ENCODE data around the gene MZT1. TPM values are rescaled to one million over a fixed set of nuclear protein-coding genes. Genes with fewer than 3 reads are reported as not detected.

The MZT1 gene
- total RNA-seq, 1 donor from 2014 or later: 8.3 TPM

GRCh38 chr13:72754111-72754510 lies 26.7 kb upstream of the MZT1 start:
- Histone ChIP-seq H3K9me3 (no peaks in the 10 kb centered on the region), H3K27ac (no peak overlapping the region), H3K36me3 (peaks cover 66% of the 10 kb centered on the region), H3K27me3 (no peaks in the 10 kb centered on the region), H3K4me1 (no peaks in the 10 kb centered on the region), H3K4me3 (no peak overlapping the region)
- TF ChIP-seq CTCF (IDR thresholded peaks at IDR 0.05): no peak
- intact Hi-C loops (cut with DNase I): no loop called here
- DNase-seq: no peak
- ATAC-seq: no peak

GRCh38 chr13:72751220-72751619 lies 23.8 kb upstream of the MZT1 start:
- H3K36me3 ChIP-seq: peaks cover 47% of the 10 kb centered on the region
- no peak for TF ChIP-seq CTCF (IDR thresholded peaks at IDR 0.05)
- no peaks in the 10 kb centered on the region for H3K4me1 ChIP-seq
- intact Hi-C loops (cut with DNase I): no loop called here
- no peaks in the 10 kb centered on the region for H3K9me3 ChIP-seq
- H3K27me3 ChIP-seq: no peaks in the 10 kb centered on the region
- no peak for DNase-seq
- no peak overlapping the region for H3K27ac ChIP-seq
- ATAC-seq: no peak
- H3K4me3 ChIP-seq: no peak overlapping the region

GRCh38 chr13:72745260-72745659 lies 17.8 kb upstream of the MZT1 start:
- TF ChIP-seq CTCF (IDR thresholded peaks at IDR 0.05): no peak
- H3K36me3 ChIP-seq: peaks cover 23% of the 10 kb centered on the region
- intact Hi-C loops (cut with DNase I): no loop called here

GRCh38 chr13:72740015-72740414 lies 12.6 kb upstream of the MZT1 start:
- no peak for TF ChIP-seq CTCF (IDR thresholded peaks at IDR 0.05)
- H3K9me3 ChIP-seq: no peaks in the 10 kb centered on the region
- intact Hi-C loops (cut with DNase I): no loop called here
- peaks cover 10% of the 10 kb centered on the region for H3K36me3 ChIP-seq
- H3K27ac ChIP-seq: no peak overlapping the region
- no peak overlapping the region for H3K4me3 ChIP-seq
- no peak for ATAC-seq
- no peaks in the 10 kb centered on the region for H3K27me3 ChIP-seq
- H3K4me1 ChIP-seq: no peaks in the 10 kb centered on the region
- no peak for DNase-seq

More at GRCh38 chr13:72745260-72745659, 17.8 kb upstream of the MZT1 start:
- H3K27me3 ChIP-seq: no peaks in the 10 kb centered on the region
- H3K4me1 ChIP-seq: no peaks in the 10 kb centered on the region
- no peak overlapping the region for H3K4me3 ChIP-seq
- no peaks in the 10 kb centered on the region for H3K9me3 ChIP-seq
- H3K27ac ChIP-seq: no peak overlapping the region
- no peak for DNase-seq
- ATAC-seq: no peak

GRCh38 chr13:72737033-72737432 lies 9.6 kb upstream of the MZT1 start:
- ATAC-seq (no peak), DNase-seq (no peak)
- no peak for TF ChIP-seq CTCF (IDR thresholded peaks at IDR 0.05)
- intact Hi-C loops (cut with DNase I): no loop called here
- H3K27ac ChIP-seq: no peak overlapping the region
- H3K36me3 ChIP-seq: peaks cover 12% of the 10 kb centered on the region
- H3K27me3 ChIP-seq: no peaks in the 10 kb centered on the region
- no peaks in the 10 kb centered on the region for H3K4me1 ChIP-seq
- no peaks in the 10 kb centered on the region for H3K9me3 ChIP-seq
- no peak overlapping the region for H3K4me3 ChIP-seq

GRCh38 chr13:72728290-72728605 lies 819 bp upstream of the MZT1 start:
- no peak for DNase-seq
- Histone ChIP-seq H3K27ac (peak overlapping the region; percentile 71), H3K9me3 (no peaks in the 10 kb centered on the region), H3K36me3 (peaks cover 1% of the 10 kb centered on the region), H3K4me1 (peaks cover 10% of the 10 kb centered on the region), H3K4me3 (peak overlapping the region; percentile 97), H3K27me3 (no peaks in the 10 kb centered on the region)
- intact Hi-C loops (cut with DNase I): no loop called here
- no peak for ATAC-seq
- TF ChIP-seq CTCF (IDR thresholded peaks at IDR 0.05): no peak
